Brain microvascular endothelial cell (primary cell): ENCODE data around the gene SEC63.

Experiments used
- DNase-seq: peaks from one replicate; pipeline ENCODE4 v3.0.0-alpha.2; 2020
- H3K27ac ChIP-seq: fragments of 250-450 bp; sonication (Bioruptor Pico); 2 replicates; pipeline ENCODE4 v1.5.1; 2020; ENCODE audit warnings: mild to moderate bottlenecking, moderate library complexity
- H3K27me3 ChIP-seq: fragments of 250-450 bp; sonication (Bioruptor Pico); replicated peaks from 2 replicates; pipeline ENCODE4 v1.5.1; 2020; ENCODE audit warnings: mild to moderate bottlenecking
- H3K36me3 ChIP-seq: fragments of 250-450 bp; sonication (Bioruptor Pico); replicated peaks from 2 replicates; pipeline ENCODE4 v1.5.1; 2020; ENCODE audit warnings: mild to moderate bottlenecking
- H3K4me3 ChIP-seq: 2 replicates; pipeline ENCODE4 v1.5.1; 2011; ENCODE audit warnings: low read depth, mild to moderate bottlenecking, control low read depth, low read length, moderate library complexity
- in situ Hi-C: cut with HindIII; loops from 2 replicates; pipeline ENCODE4 v1.10.0; 2017; ENCODE audit warnings: low sequenced_read_pairs, low pct_ligation_motif_present
- TF ChIP-seq, protein P1 (sequence below): IDR thresholded peaks from 2 replicates; pipeline ENCODE4 v1.5.1; 2011; ENCODE audit warnings: low read depth, mild to moderate bottlenecking, moderate library complexity, low read length, control low read depth, inconsistent platforms; ENCODE audit errors: missing control alignments

Gene SEC63

DNA sequence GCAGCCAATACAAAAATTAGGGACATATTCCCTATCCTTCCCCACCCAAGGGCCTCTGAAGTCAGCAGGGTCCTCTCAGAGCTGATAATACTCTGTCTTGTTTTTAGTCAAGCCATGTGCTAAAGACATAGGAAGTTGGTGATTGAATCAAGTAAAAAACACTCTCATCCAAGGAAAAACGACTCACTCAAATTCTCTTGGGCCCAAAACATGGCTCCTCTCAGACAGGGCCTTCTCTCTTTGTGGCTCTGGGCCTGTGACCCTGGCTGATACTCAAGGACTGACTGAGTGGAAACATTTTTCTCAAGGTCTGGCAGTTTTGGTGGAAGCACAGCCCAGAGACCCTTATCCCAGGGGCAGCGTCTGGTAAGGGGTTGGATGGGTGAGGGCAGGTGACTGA is 127.9 kb downstream of the SEC63 start:
- in situ Hi-C loops = no loop called here
- H3K27ac ChIP-seq = no peak overlapping the region
- no peaks in the 10 kb centered on the region for H3K36me3 ChIP-seq
- TF ChIP-seq, protein P1, sequence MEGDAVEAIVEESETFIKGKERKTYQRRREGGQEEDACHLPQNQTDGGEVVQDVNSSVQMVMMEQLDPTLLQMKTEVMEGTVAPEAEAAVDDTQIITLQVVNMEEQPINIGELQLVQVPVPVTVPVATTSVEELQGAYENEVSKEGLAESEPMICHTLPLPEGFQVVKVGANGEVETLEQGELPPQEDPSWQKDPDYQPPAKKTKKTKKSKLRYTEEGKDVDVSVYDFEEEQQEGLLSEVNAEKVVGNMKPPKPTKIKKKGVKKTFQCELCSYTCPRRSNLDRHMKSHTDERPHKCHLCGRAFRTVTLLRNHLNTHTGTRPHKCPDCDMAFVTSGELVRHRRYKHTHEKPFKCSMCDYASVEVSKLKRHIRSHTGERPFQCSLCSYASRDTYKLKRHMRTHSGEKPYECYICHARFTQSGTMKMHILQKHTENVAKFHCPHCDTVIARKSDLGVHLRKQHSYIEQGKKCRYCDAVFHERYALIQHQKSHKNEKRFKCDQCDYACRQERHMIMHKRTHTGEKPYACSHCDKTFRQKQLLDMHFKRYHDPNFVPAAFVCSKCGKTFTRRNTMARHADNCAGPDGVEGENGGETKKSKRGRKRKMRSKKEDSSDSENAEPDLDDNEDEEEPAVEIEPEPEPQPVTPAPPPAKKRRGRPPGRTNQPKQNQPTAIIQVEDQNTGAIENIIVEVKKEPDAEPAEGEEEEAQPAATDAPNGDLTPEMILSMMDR = no peak
- H3K27me3 ChIP-seq = no peaks in the 10 kb centered on the region
- no peak for DNase-seq
- H3K4me3 ChIP-seq = no peak overlapping the region

GRCh38 chr6:107827541-107827940 is 130.5 kb downstream of the SEC63 start:
- H3K4me3 ChIP-seq = no peak overlapping the region
- in situ Hi-C loops = no loop called here
- TF ChIP-seq, protein P1 = no peak
- H3K36me3 ChIP-seq = no peaks in the 10 kb centered on the region
- H3K27me3 ChIP-seq = no peaks in the 10 kb centered on the region
- no peak overlapping the region for H3K27ac ChIP-seq
- DNase-seq = no peak

DNA sequence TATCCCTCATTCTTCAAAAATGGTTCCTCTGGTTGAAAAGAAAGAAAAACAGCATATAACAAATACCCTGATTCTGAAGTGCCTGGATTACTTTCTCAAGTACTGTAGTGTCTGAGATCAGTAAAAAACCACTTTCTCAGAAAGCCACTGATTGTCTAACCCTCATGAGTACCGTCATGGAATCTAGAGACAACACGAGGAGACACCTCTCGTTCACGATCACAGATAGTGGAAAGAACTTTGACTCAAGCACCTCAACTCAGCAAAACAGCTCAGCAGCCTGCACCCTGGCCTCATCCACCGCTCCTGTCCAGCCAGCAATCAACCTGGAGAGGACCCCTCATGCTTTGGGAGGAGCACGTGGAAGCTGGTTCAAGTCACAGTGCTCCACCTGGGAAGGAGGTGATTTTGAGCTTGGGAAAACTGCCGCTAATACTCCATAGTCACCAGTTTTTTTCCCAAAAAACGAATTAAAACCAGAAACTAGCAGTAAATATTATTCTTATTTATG is 134.9 kb downstream of the SEC63 start:
- no peaks in the 10 kb centered on the region for H3K36me3 ChIP-seq
- DNase-seq = no peak
- in situ Hi-C loops = no loop called here
- peaks cover 6% of the 10 kb centered on the region for H3K27me3 ChIP-seq
- TF ChIP-seq, protein P1 = no peak
- H3K27ac ChIP-seq = no peak overlapping the region
- no peak overlapping the region for H3K4me3 ChIP-seq

DNA sequence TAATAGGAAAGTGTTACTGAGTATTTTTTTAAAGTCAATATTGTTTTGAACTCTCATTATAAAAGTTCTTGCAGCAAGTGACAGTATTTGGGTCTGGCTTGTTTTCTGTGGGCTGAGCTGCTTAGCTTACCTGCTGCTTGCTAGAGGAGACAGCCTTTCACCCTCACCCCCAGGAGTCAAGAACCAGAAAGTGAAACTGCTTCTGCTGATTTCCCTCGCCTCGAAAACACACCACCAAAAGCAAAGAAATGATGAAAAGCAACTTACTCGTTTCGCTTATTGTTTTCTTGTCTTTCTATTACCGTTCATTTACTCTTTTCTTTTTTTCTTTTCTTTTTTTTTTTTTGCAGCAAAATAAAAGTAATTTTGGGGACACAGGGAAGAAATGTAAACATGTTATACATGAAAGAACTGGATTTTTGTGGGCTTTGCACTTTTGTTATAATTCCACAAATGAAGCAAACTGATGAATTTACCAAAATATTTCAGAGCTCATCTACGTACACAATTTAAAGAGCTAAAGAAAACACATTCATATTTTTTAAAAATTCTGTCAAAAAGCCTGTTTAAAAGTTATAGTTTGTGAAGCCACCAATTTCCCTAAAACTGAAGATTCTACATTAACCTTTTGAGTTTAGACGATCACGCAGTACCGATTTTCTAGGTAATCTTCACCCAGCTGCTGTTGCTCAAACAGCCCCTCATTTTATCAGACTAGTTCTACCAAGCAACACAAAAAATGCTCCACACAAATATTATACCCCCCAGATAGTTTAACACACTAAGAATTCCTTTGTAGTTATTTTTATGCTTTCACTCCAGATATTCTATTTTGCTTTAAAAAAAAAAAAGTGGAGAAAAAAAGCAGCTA is 135.6 kb downstream of the SEC63 start:
- TF ChIP-seq, protein P1 = no peak
- in situ Hi-C loops = no loop called here
- H3K36me3 ChIP-seq = no peaks in the 10 kb centered on the region
- peaks cover 6% of the 10 kb centered on the region for H3K27me3 ChIP-seq
- H3K4me3 ChIP-seq = no peak overlapping the region
- no peak for DNase-seq
- H3K27ac ChIP-seq = no peak overlapping the region

DNA sequence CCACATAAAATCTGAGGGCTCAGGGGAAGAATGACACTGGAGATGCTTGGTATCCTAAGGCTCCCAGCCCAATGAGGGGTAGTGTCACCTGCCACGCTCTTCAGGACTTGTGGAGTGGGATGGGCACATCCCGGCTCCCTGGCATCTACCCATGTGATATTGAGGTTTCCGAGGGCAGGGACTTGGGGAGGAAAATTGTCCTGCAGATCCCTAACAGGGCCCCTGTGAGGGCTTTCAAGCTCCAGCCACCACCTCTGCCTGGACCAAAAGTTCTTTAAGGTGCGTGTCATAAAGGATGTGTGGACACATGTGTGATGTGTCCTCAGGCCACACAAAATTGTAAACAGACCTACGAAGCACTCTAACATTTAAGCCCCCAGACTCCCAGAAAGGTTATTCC is 136.4 kb downstream of the SEC63 start:
- Histone ChIP-seq H3K4me3 (no peak overlapping the region), H3K27ac (no peak overlapping the region), H3K27me3 (peaks cover 6% of the 10 kb centered on the region), H3K36me3 (no peaks in the 10 kb centered on the region)
- in situ Hi-C loops = no loop called here
- no peak for DNase-seq
- TF ChIP-seq, protein P1 = no peak
